Fibroblast of the conjunctiva (primary cell): ENCODE results near the gene VPS9D1.
A peak's percentile ranks its signal among the peaks of the same experiment; 100 is the strongest.
"Not testable (repeated sequence)": the region's sequence is repeated elsewhere in the genome, so short reads cannot be mapped to it uniquely, and the experiment has no call there.

Experiments
- DNase-seq: peaks from one replicate; pipeline ENCODE4 v3.0.0-alpha.2; 2010; ENCODE audit warnings: low read depth

Gene VPS9D1

GRCh38 chr16:89693931-89694783, 26.5 kb downstream of the VPS9D1 start:
- no peak for DNase-seq

GRCh38 chr16:89693289-89693731, 27.4 kb downstream of the VPS9D1 start:
- DNase-seq, result no peak

GRCh38 chr16:89691986-89692569, 28.6 kb downstream of the VPS9D1 start:
- no peak for DNase-seq

GRCh38 chr16:89691231-89691985, 29.3 kb downstream of the VPS9D1 start:
- no peak for DNase-seq

- DNase-seq, result no peak
Observed at GRCh38 chr16:89690392-89690901, 30.3 kb downstream of the VPS9D1 start.

- DNase-seq, result not testable (repeated sequence)
Observed at GRCh38 chr16:89689621-89690020, 31.1 kb downstream of the VPS9D1 start.

GRCh38 chr16:89689142-89689541, 31.6 kb downstream of the VPS9D1 start:
- DNase-seq, result no peak

GRCh38 chr16:89688395-89688794, 32.3 kb downstream of the VPS9D1 start:
- no peak for DNase-seq

- no peak for DNase-seq
Observed at GRCh38 chr16:89687092-89687940, 33.4 kb downstream of the VPS9D1 start.

GRCh38 chr16:89686520-89687091, 34.1 kb downstream of the VPS9D1 start, which contains the start of gene CDK10:
TSS of gene CDK10 (plus strand) at chr16:89686689. CDS start at chr16:89686711, 22 bp downstream.
- DNase-seq, result peak; percentile 68

GRCh38 chr16:89685916-89686315, 34.8 kb downstream of the VPS9D1 start:
- no peak for DNase-seq

GRCh38 chr16:89678258-89678657, 42.4 kb downstream of the VPS9D1 start:
- no peak for DNase-seq

GRCh38 chr16:89672177-89672941, 48.3 kb downstream of the VPS9D1 start:
- no peak for DNase-seq

- not testable (repeated sequence) for DNase-seq
Observed at GRCh38 chr16:89671565-89671964, 49.1 kb downstream of the VPS9D1 start.

GRCh38 chr16:89670496-89671431, 49.9 kb downstream of the VPS9D1 start:
- DNase-seq, result no peak

- DNase-seq, result no peak
Observed at GRCh38 chr16:89669755-89670154, 50.9 kb downstream of the VPS9D1 start.

- no peak for DNase-seq
Observed at GRCh38 chr16:89668790-89669158, 51.9 kb downstream of the VPS9D1 start.

- DNase-seq, result no peak
Observed at GRCh38 chr16:89667633-89668032, 53.1 kb downstream of the VPS9D1 start.

GRCh38 chr16:89667000-89667399, 53.7 kb downstream of the VPS9D1 start:
- peak; percentile 28 for DNase-seq
